Mesendoderm (in vitro differentiated cells): ENCODE results near the gene NBR1.
"Not testable (repeated sequence)": the region's sequence is repeated elsewhere in the genome, so short reads cannot be mapped to it uniquely, and the experiment has no call there.

ENCODE experiments used
- DNase-seq: peaks from one replicate; pipeline ENCODE4 v3.0.0; 2013
- H2AK5ac ChIP-seq: 2 replicates; pipeline ENCODE4 v1.6.1; 2013; ENCODE audit warnings: low read length, inconsistent platforms
- H2BK120ac ChIP-seq: 2 replicates; pipeline ENCODE4 v1.6.1; 2013; ENCODE audit warnings: low read depth, mild to moderate bottlenecking, low read length, moderate library complexity, mixed read lengths
- H2BK15ac ChIP-seq: replicated peaks from 2 replicates; pipeline ENCODE4 v1.6.1; 2013; ENCODE audit warnings: low read depth, mild to moderate bottlenecking, moderate library complexity
- H2BK5ac ChIP-seq: 2 replicates; pipeline ENCODE4 v1.6.1; 2013; ENCODE audit warnings: low read length, inconsistent platforms
- H3K18ac ChIP-seq: 2 replicates; pipeline ENCODE4 v1.6.1; 2013; ENCODE audit warnings: mild to moderate bottlenecking, low read length, mixed read lengths
- H3K23ac ChIP-seq: one replicate; pipeline ENCODE4 v1.6.1; 2013; ENCODE audit warnings: low read length
- H3K27ac ChIP-seq: 2 replicates; pipeline ENCODE4 v1.5.1; 2013; ENCODE audit warnings: low read depth, mild to moderate bottlenecking, inconsistent platforms, low read length, moderate library complexity
- H3K27me3 ChIP-seq: 2 replicates; pipeline ENCODE4 v1.6.1; 2013; ENCODE audit warnings: low read length, control low read depth, mild to moderate bottlenecking, inconsistent platforms; ENCODE audit not compliant: insufficient read depth, poor library complexity
- H3K36me3 ChIP-seq: 2 replicates; pipeline ENCODE4 v1.6.1; 2013; ENCODE audit warnings: low read length, inconsistent platforms; ENCODE audit not compliant: control insufficient read depth, insufficient read depth
- H3K4ac ChIP-seq: one replicate; pipeline ENCODE4 v1.6.1; 2013; ENCODE audit warnings: low read depth, mild to moderate bottlenecking, low read length, moderate library complexity
- H3K4me1 ChIP-seq: 2 replicates; pipeline ENCODE4 v1.6.1; 2013; ENCODE audit warnings: low read depth, low read length, inconsistent platforms; ENCODE audit not compliant: control insufficient read depth
- H3K4me2 ChIP-seq: 2 replicates; pipeline ENCODE4 v1.6.1; 2013; ENCODE audit warnings: low read length
- H3K4me3 ChIP-seq: 2 replicates; pipeline ENCODE4 v1.5.1; 2013; ENCODE audit warnings: mild to moderate bottlenecking, low read length
- H3K56ac ChIP-seq: one replicate; pipeline ENCODE4 v1.6.1; 2013; ENCODE audit warnings: low read length
- H3K79me1 ChIP-seq: 2 replicates; pipeline ENCODE4 v1.6.1; 2013; ENCODE audit warnings: low read length, inconsistent platforms
- H3K79me2 ChIP-seq: 2 replicates; pipeline ENCODE4 v1.6.1; 2013; ENCODE audit warnings: mild to moderate bottlenecking, low read length; ENCODE audit not compliant: control insufficient read depth, insufficient read depth
- H3K9ac ChIP-seq: 2 replicates; pipeline ENCODE4 v1.6.1; 2013; ENCODE audit warnings: low read length, inconsistent platforms
- H4K5ac ChIP-seq: one replicate; pipeline ENCODE4 v1.6.1; 2013; ENCODE audit warnings: low read length
- H4K8ac ChIP-seq: one replicate; pipeline ENCODE4 v1.6.1; 2013; ENCODE audit warnings: low read depth, mild to moderate bottlenecking, control low read depth, low read length, moderate library complexity
- WGBS: extraction: QIAGEN DNeasy Blood & Tissue Kit; methylation state at CpG from one replicate; pipeline ENCODE4 v1.1.7; 2013; ENCODE audit warnings: low lambda C conversion rate, missing lambda C conversion rate; ENCODE audit not compliant: insufficient coverage; ENCODE audit errors: extremely low coverage; 5-methylcytosine and 5-hydroxymethylcytosine counted together

Gene NBR1

DNA sequence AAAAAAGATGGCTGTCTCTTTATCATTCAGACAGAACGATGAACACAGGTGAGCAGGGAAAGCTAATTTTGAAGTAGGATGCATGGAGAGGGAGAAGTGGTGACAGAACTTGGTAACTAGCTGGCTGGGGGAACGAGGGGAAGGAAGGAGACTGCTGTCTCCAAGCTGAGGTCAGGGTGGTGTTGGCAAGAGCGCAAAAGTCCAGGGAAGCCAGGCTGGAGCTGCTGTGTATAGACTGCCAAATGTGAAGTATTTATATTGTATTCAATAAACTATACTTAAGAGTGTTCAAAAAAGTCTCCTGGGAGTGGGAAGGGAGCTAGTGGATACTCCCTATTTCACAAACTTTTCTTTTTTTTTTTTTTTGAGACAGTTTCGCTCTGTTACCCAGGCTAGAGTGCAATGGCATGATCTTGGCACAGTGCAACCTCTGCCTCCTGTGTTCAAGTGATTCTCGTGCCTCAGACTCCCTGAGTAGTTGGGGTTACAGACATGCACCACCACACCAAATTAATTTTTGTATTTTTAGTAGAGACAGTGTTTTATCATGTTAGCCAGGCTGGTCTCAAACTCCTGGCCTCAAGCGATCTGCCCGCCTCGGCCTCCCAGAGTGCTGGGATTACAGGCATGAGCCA is 48.8 kb downstream of the NBR1 start:
- Histone ChIP-seq H3K36me3 (no peaks in the 10 kb centered on the region), H3K79me1 (no peaks in the 10 kb centered on the region), H3K4me1 (no peaks in the 10 kb centered on the region), H3K27me3 (no peaks in the 10 kb centered on the region), H3K4me3 (no peak overlapping the region), H3K56ac (no peak overlapping the region), H4K8ac (no peak overlapping the region), H3K4ac (no peak overlapping the region), H2BK120ac (no peak overlapping the region), H3K27ac (no peak overlapping the region), H3K9ac (no peak overlapping the region), H2AK5ac (no peak overlapping the region), H3K79me2 (no peaks in the 10 kb centered on the region), H2BK5ac (no peak overlapping the region), H4K5ac (no peak overlapping the region), H2BK15ac (no peak overlapping the region), H3K18ac (no peak overlapping the region), H3K4me2 (no peak overlapping the region), H3K23ac (no peak overlapping the region)
- no peak for DNase-seq
- WGBS, result no CpG with 5 or more reads among the region's 8 CpGs

DNA sequence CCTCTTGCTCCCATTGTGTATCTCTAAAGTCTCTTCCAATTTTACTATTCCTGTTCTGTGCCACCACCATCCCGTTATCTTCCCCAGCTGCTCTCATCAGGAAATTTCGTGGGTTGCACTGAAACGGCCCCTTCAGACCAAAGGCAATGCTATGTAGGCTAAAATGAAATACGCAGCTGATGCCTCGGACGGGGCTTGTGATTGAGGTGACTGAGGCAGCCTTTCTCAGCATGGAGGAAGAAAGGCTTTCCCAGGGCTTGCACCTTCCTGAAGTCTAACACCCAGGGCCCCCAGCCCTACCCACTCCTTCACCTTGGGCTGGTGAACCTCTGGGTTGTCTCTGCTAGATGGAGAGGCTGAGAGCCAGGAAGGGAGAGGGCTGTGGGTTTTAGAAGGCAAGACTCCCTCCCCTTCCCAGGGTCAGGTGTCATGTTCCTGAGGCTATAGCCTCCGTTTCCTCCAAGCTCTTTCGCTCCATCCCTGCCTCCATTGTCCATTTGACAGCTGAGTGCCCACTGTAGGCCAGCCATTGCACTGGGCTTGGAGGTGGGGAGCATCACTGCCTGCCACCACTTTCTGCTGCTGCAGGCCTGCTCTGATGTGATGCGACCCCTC is 49.6 kb downstream of the NBR1 start:
- Histone ChIP-seq H3K79me2 (no peaks in the 10 kb centered on the region), H4K5ac (no peak overlapping the region), H2AK5ac (no peak overlapping the region), H3K4ac (no peak overlapping the region), H3K27ac (no peak overlapping the region), H3K4me1 (no peaks in the 10 kb centered on the region), H3K4me3 (no peak overlapping the region), H3K4me2 (no peak overlapping the region), H3K79me1 (no peaks in the 10 kb centered on the region), H2BK120ac (no peak overlapping the region), H3K9ac (no peak overlapping the region), H3K27me3 (no peaks in the 10 kb centered on the region), H3K36me3 (no peaks in the 10 kb centered on the region), H3K56ac (no peak overlapping the region), H3K23ac (no peak overlapping the region), H3K18ac (no peak overlapping the region), H2BK5ac (no peak overlapping the region), H4K8ac (no peak overlapping the region), H2BK15ac (no peak overlapping the region)
- DNase-seq, result no peak
- WGBS, result no CpG with 5 or more reads among the region's 9 CpGs

DNA sequence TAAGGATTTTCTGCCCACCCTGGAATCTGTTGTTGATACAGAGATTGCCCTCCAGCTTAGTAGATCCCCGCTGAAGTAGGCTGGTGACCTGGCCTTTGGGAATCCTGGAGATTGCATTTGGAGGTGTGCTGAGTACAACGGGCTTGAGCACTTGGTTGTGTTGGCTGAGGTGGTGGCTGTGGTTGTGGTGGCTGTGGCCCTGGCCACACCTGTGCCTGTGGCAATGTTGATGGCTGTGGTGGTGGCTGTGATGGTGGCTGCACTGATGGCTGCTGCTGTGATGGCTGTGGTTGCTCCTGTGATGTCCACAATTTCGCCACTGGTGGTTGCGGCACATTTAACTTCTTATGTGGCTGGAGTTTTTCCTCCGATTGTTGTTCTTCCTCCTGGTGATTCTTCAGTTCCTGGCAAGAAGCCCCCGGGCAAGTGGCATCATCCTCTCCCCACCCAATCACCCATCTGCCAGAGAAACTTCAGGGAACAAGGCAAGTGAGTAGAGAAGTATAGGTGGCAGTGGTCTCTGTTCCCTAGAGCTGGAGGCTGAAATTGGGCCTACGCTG is 53.2 kb downstream of the NBR1 start:
- Histone ChIP-seq H4K5ac (no peak overlapping the region), H3K27me3 (no peaks in the 10 kb centered on the region), H3K79me1 (no peaks in the 10 kb centered on the region), H3K36me3 (no peaks in the 10 kb centered on the region), H3K56ac (no peak overlapping the region), H3K79me2 (no peaks in the 10 kb centered on the region), H2BK5ac (no peak overlapping the region), H3K18ac (no peak overlapping the region), H2AK5ac (no peak overlapping the region), H3K27ac (no peak overlapping the region), H4K8ac (no peak overlapping the region), H2BK15ac (no peak overlapping the region), H3K4me1 (no peaks in the 10 kb centered on the region), H2BK120ac (no peak overlapping the region), H3K4me2 (no peak overlapping the region), H3K4ac (no peak overlapping the region), H3K4me3 (no peak overlapping the region), H3K9ac (no peak overlapping the region), H3K23ac (no peak overlapping the region)
- no peak for DNase-seq
- no CpG with 5 or more reads among the region's 7 CpGs for WGBS

DNA sequence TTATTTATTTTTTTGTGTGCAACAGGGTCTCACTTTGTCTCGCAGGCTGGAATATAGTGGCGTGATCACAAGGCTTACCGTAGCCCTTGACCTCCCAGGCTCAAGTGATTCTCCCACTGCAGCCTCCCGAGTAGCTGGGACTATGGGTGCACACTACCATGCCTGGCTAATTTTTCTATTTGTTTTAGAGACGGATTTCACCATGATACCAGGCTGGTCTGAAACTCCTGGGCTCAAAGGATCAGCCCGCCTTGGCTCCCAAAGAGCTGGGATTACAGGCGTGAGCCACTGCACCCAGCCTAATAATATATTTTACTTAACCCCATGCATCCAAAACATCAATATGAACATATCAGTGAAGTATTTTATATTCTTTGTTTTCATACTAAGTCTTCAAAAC is 55.4 kb downstream of the NBR1 start:
- Histone ChIP-seq H3K4me3 (no peak overlapping the region), H3K56ac (no peak overlapping the region), H3K23ac (no peak overlapping the region), H3K36me3 (no peaks in the 10 kb centered on the region), H4K5ac (no peak overlapping the region), H2AK5ac (no peak overlapping the region), H3K4me2 (no peak overlapping the region), H3K79me1 (no peaks in the 10 kb centered on the region), H4K8ac (no peak overlapping the region), H3K79me2 (no peaks in the 10 kb centered on the region), H2BK5ac (no peak overlapping the region), H2BK15ac (no peak overlapping the region), H3K4me1 (no peaks in the 10 kb centered on the region), H3K9ac (no peak overlapping the region), H2BK120ac (no peak overlapping the region), H3K27ac (no peak overlapping the region), H3K27me3 (no peaks in the 10 kb centered on the region), H3K4ac (no peak overlapping the region), H3K18ac (no peak overlapping the region)
- DNase-seq, result no peak
- WGBS, result no CpG with 5 or more reads among the region's 7 CpGs

DNA sequence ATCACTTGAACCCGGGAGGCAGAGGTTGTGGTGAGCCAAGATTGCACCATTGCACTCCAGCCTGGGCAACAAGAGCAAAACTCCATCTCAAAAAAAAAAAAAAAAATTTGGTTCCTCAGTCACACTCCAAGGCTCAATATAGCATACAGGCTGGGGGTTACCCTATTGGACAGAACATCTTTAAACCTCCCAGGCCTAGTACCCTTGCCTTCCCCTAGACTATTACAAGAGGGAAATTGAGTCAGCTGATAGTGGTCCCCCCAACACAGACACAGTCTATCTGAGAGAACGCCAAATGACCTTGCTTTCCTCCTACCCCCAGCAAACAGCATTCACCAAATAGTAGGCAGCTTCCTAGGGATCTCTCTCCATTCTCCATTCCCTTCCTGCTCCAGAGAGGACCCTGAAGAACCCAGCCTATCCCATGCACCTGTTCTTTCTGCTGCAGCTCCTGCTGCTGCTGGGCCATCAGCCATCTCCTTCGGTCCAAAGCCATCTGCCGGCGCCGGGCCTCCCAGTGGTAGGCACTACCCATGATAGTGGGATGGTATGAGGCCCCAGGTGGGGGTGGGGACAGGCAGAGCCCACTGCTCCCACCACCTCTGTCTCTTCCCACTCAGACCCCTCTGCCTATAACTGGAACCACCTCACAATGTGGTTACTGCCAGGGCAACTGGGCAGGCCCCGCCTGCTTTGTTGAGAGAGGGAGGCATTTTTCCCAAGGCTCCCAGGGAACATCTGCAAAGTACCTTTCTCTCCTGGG is 57.2 kb downstream of the NBR1 start, which contains the start of gene CCDC200:
TSS of gene CCDC200 (minus strand) at position 604 of the 763 bp plus-strand sequence. CDS start at position 535, 69 bp downstream.
- H3K4me3 ChIP-seq, H3K9ac ChIP-seq, H4K5ac ChIP-seq, H3K4me1 ChIP-seq, H3K56ac ChIP-seq, H3K79me1 ChIP-seq, H4K8ac ChIP-seq, H3K79me2 ChIP-seq, H3K36me3 ChIP-seq, H2BK15ac ChIP-seq, H3K4me2 ChIP-seq, H2BK120ac ChIP-seq, H3K27ac ChIP-seq, DNase-seq, H3K4ac ChIP-seq, H3K23ac ChIP-seq, H3K27me3 ChIP-seq, H3K18ac ChIP-seq, H2BK5ac ChIP-seq, H2AK5ac ChIP-seq: not testable (repeated sequence)
- no CpG with 5 or more reads among the region's 7 CpGs for WGBS
